ENCODE measurements around the gene ATP5MC2. TPM values are rescaled to one million over a fixed set of nuclear protein-coding genes. Genes with fewer than 3 reads are reported as not detected.

Gene ATP5MC2
- total RNA-seq, 2 experiments from 2014 or later, result 443 to 466 TPM

DNA sequence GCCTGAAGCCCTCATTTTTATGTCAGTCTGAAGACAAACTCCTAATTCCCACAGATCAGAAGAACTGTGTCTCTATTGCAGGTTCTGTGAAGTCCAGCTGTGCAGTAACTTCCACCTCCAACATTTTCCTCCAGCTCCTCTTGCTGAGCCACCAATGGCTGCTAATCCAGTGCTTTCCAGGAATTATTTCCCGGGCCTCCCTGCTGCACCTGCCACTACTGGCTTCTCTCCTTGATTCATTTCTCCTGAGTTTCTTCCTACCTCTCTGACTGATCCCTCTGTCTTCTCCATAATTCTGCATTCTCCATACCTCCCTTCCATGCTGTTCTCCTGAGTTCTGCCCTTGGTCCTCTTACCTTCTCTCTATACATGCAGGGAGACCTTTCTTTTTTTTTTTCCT is 30.2 kb upstream of the ATP5MC2 start:
- DNase-seq, result no peak
- Mint-ChIP-seq H3K27ac (no peak overlapping the region), H3K4me1 (ENCODE audit: low read depth) (peaks cover 2% of the 10 kb centered on the region), H3K36me3 (ENCODE audit: low read depth) (no peaks in the 10 kb centered on the region), H3K4me3 (no peak overlapping the region), H3K9me3 (no peaks in the 10 kb centered on the region), H3K27me3 (ENCODE audit: low read depth) (peaks cover 42% of the 10 kb centered on the region)
- CTCF ChIA-PET, result interaction anchor here (0.6 to 9.4 kb wide), 2 partner anchors 38 to 302 kb away, joined by 6 to 236 read pairs; no protein-coding TSS in a partner anchor
- intact Hi-C loops (cut with micrococcal nuclease), result no loop called here

DNA sequence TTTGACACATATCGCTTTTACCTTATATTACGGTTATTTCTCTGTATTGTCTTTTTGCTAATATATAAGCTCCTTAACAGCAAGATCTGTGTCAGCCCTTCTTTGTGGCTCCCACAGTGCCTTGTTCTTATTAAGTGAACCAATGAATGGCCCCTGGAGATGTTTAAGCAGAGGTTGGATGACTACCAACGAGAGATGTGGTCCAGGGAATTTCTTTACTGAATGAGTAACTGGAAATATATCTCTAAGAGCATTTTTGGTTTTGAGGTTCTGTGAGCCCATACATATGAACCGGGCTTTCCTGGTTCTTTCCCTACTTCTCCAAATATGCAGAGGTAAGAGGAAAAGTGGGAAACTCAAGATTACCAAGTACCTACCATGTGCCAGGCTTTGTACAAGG is 27.9 kb upstream of the ATP5MC2 start:
- Mint-ChIP-seq H3K4me3 (no peak overlapping the region), H3K36me3 (ENCODE audit: low read depth) (no peaks in the 10 kb centered on the region), H3K27ac (no peak overlapping the region), H3K9me3 (no peaks in the 10 kb centered on the region), H3K27me3 (ENCODE audit: low read depth) (peaks cover 61% of the 10 kb centered on the region), H3K4me1 (ENCODE audit: low read depth) (peaks cover 2% of the 10 kb centered on the region)
- CTCF ChIA-PET, result interaction anchor here (0.6 to 9.4 kb wide), 5 partner anchors 24 to 434 kb away, joined by 3 to 236 read pairs (median 9); no protein-coding TSS in a partner anchor
- no peak for DNase-seq
- intact Hi-C loops (cut with micrococcal nuclease), result no loop called here

DNA sequence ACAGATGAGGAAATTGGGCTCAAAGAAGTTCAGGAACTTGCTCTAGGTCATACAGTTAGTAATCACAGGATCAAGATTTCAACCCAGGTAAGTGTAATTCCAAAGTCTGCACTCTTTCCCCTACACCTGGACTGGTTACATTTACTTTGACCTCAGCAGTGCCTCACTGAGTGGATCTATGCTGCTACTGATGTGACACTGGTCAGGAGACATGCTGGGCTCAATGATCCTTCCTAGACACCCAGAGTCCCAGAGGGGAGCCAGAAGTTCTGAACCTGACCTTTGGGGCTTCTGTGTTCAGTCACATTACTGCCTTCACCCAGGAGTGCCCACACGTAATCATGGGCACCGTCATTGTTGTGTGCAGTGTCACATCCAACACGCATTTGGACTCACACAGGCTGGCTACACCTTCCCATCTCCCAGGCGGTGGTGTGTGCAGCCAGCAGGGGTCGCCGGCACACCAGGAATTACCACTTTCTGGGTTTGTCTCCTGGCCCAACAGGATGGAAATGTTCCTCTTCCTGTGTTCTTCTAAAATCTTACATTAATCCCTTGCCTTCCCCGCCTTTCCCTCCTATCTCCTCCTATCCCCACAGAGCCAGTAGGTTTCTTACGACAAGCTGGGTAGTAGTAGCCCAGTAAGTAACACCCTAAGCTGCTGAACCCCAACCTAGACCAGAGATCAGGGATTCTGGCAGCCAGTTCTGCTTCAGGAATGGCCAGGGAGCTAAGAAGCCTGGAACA is 25.8 kb upstream of the ATP5MC2 start:
- Mint-ChIP-seq H3K27me3 (ENCODE audit: low read depth) (peaks cover 74% of the 10 kb centered on the region), H3K9me3 (no peaks in the 10 kb centered on the region), H3K27ac (no peak overlapping the region), H3K36me3 (ENCODE audit: low read depth) (no peaks in the 10 kb centered on the region), H3K4me1 (ENCODE audit: low read depth) (peaks cover 7% of the 10 kb centered on the region), H3K4me3 (no peak overlapping the region)
- CTCF ChIA-PET, result interaction anchor here (0.6 to 9.4 kb wide), 23 partner anchors 9 to 184 kb away, joined by 3 to 236 read pairs (median 5); no protein-coding TSS in a partner anchor
- intact Hi-C loops (cut with micrococcal nuclease), result loop anchor here (1.0 kb wide), 1 partner anchor 42 kb away; no protein-coding TSS in a partner anchor
- peak; percentile 86 for DNase-seq

DNA sequence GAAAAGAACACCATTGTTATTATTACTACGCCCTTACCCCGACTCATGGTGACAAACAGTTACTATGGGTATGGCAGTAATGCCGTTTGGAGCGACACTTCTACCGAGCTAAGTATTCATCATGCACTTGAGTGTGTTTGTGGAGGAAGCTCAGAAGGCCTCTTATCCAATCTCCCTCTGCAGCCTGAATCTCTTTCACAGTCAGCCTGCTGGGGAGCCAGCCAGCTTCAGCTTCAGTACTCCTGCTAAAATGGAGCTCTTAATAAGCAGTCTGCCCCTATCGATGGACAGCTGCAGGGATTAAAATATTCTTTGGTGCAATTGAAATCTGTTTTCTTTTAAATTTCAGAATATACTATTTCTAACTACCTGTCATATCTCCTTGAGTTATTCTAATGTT is 24.7 kb upstream of the ATP5MC2 start:
- CTCF ChIA-PET, result interaction anchor here (0.8 to 4.4 kb wide), 6 partner anchors 13 to 57 kb away, joined by 3 to 141 read pairs (median 4); no protein-coding TSS in a partner anchor
- Mint-ChIP-seq H3K4me1 (ENCODE audit: low read depth) (peaks cover 17% of the 10 kb centered on the region), H3K27ac (no peak overlapping the region), H3K9me3 (no peaks in the 10 kb centered on the region), H3K4me3 (no peak overlapping the region), H3K36me3 (ENCODE audit: low read depth) (no peaks in the 10 kb centered on the region), H3K27me3 (ENCODE audit: low read depth) (peaks cover 77% of the 10 kb centered on the region)
- no peak for DNase-seq
- intact Hi-C loops (cut with micrococcal nuclease), result no loop called here

DNA sequence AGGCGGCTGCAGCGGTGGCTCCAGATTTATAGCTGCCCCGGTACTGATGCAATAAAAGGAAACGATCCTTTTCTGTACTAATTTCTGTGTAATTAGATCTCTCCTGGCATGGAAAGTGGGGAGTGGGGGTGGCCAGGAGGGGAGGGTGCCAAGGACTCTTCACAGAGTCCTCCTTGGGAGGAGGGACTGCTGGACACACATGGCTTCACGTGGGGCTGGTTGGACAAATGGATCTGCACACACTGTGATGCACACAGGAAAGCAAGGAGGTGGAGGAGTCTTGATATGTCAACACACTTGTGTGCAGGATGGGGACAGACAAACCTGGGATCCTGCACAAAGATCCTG is 23.8 kb upstream of the ATP5MC2 start:
- peaks cover 81% of the 10 kb centered on the region for H3K27me3 Mint-ChIP-seq (ENCODE audit: low read depth)
- H3K4me1 Mint-ChIP-seq (ENCODE audit: low read depth), result peaks cover 24% of the 10 kb centered on the region
- no peak overlapping the region for H3K27ac Mint-ChIP-seq
- CTCF ChIA-PET, result interaction anchor here (0.9 to 4.4 kb wide), 7 partner anchors 9 to 156 kb away, joined by 3 to 141 read pairs (median 5); no protein-coding TSS in a partner anchor
- H3K9me3 Mint-ChIP-seq, result no peaks in the 10 kb centered on the region
- H3K36me3 Mint-ChIP-seq (ENCODE audit: low read depth), result no peaks in the 10 kb centered on the region
- DNase-seq, result no peak
- intact Hi-C loops (cut with micrococcal nuclease), result loop anchor here (10.0 kb wide), 1 partner anchor 245 kb away; no protein-coding TSS in a partner anchor
- H3K4me3 Mint-ChIP-seq, result no peak overlapping the region

DNA sequence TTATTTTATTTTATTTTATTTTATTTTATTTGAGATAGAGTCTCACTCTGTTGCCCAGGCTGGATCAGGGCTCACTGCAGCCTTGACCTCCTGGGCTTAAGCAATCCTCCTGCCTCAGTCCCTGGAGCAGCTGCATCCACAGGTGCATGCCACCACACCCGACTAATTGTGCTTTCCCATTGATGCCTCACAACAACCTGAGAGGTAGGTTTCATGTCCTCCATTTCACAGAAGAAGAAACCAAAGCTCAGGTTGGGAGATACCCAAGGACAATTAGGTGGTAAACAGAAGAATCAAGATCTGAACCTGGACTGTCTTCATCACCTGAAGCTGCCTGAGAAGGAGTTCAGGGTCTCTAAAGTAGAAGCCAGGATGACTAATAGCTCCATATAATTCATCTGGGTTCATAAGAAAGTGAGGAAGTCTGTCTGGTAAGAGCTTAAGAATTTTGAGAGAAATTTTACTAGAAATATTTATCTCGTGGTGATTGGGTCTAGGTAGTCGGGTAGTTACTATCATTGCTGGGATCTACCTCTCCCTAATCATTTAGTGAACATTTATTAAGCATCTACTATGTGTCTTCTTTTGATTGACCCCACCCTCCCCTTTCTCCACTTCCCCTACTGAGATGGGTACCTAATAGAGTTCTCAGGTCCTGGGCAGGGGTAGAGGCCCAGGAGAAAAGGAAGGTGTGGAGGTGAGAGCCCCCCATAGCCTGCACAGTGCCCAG is 23.2 kb upstream of the ATP5MC2 start:
- no peak for DNase-seq
- Mint-ChIP-seq H3K4me1 (ENCODE audit: low read depth) (peaks cover 29% of the 10 kb centered on the region), H3K27ac (no peak overlapping the region), H3K36me3 (ENCODE audit: low read depth) (no peaks in the 10 kb centered on the region), H3K9me3 (no peaks in the 10 kb centered on the region), H3K27me3 (ENCODE audit: low read depth) (peaks cover 83% of the 10 kb centered on the region), H3K4me3 (no peak overlapping the region)
- CTCF ChIA-PET, result interaction anchor here (0.5 to 4.4 kb wide), 8 partner anchors 8 to 156 kb away, joined by 3 to 141 read pairs (median 4); no protein-coding TSS in a partner anchor
- intact Hi-C loops (cut with micrococcal nuclease), result loop anchor here (10.0 kb wide), 1 partner anchor 246 kb away; no protein-coding TSS in a partner anchor

DNA sequence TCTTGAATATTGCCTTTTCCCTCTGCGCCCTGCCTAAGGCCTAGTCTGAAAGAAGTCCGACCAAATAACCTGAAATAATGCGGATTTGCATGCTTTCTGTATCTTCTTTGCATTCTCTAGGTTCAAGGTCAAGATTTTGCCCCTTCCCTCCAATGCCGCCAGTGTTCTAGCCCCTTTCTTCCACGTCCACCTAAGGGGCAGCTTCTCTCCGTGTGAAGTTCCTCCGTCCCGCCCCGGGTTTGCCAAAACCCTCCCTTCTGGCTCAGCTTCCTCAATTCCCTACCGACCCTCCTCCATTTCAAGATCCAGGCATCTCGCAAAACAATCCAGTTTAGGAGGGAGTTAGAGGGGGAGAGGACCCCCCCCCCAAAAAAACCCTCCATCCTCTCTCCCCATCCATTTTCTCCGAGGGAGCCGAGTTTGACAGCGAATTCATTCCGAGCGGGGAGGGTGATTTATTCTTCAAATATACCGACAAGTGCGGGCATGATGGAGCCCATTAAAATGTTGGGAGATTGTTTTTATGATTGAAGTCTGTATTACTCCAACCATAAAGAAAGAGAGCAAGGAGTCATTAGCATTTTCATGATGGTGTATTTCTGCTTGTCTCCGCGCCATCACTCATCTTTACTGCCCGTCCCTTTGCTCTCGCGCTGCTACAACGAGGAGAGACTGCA is 20.9 kb upstream of the ATP5MC2 start:
- CTCF ChIA-PET, result interaction anchor here (0.6 to 4.4 kb wide), 3 partner anchors 19 to 50 kb away, joined by 3 to 141 read pairs (median 4); no protein-coding TSS in a partner anchor
- Mint-ChIP-seq H3K4me1 (ENCODE audit: low read depth) (peaks cover 26% of the 10 kb centered on the region), H3K27me3 (ENCODE audit: low read depth) (peaks cover 77% of the 10 kb centered on the region), H3K27ac (no peak overlapping the region), H3K9me3 (no peaks in the 10 kb centered on the region), H3K4me3 (peak overlapping the region; percentile 16), H3K36me3 (ENCODE audit: low read depth) (no peaks in the 10 kb centered on the region)
- intact Hi-C loops (cut with micrococcal nuclease), result loop anchor here (10.0 kb wide), 1 partner anchor 248 kb away; no protein-coding TSS in a partner anchor
- no peak for DNase-seq

DNA sequence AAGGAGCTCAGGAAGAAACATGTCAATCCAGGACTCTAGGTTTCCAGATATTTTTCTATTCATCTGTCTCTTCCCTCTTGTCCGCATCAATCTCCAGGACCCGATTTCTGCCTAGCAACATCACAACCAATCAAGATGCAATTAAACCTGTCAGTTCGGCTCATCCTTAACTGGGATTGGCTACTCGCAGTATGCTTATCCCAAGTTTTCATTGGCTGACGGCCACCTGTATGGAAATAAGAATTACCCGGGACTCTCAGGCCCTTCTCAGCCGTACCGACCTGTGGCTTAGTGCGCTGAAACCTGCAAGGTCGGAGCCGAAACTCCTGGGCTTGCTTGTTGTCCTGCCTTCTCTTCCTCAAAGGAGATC is 20.4 kb upstream of the ATP5MC2 start:
- no peaks in the 10 kb centered on the region for H3K36me3 Mint-ChIP-seq (ENCODE audit: low read depth)
- peak; percentile 12 for DNase-seq
- peaks cover 72% of the 10 kb centered on the region for H3K27me3 Mint-ChIP-seq (ENCODE audit: low read depth)
- no peak overlapping the region for H3K4me3 Mint-ChIP-seq
- intact Hi-C loops (cut with micrococcal nuclease), result loop anchor here (10.0 kb wide), 1 partner anchor 249 kb away; no protein-coding TSS in a partner anchor
- H3K9me3 Mint-ChIP-seq, result peaks cover 3% of the 10 kb centered on the region
- H3K27ac Mint-ChIP-seq, result no peak overlapping the region
- H3K4me1 Mint-ChIP-seq (ENCODE audit: low read depth), result peaks cover 26% of the 10 kb centered on the region
- CTCF ChIA-PET, result interaction anchor here (0.6 to 2.3 kb wide), 2 partner anchors 51 to 61 kb away, joined by 4 to 9 read pairs; no protein-coding TSS in a partner anchor

DNA sequence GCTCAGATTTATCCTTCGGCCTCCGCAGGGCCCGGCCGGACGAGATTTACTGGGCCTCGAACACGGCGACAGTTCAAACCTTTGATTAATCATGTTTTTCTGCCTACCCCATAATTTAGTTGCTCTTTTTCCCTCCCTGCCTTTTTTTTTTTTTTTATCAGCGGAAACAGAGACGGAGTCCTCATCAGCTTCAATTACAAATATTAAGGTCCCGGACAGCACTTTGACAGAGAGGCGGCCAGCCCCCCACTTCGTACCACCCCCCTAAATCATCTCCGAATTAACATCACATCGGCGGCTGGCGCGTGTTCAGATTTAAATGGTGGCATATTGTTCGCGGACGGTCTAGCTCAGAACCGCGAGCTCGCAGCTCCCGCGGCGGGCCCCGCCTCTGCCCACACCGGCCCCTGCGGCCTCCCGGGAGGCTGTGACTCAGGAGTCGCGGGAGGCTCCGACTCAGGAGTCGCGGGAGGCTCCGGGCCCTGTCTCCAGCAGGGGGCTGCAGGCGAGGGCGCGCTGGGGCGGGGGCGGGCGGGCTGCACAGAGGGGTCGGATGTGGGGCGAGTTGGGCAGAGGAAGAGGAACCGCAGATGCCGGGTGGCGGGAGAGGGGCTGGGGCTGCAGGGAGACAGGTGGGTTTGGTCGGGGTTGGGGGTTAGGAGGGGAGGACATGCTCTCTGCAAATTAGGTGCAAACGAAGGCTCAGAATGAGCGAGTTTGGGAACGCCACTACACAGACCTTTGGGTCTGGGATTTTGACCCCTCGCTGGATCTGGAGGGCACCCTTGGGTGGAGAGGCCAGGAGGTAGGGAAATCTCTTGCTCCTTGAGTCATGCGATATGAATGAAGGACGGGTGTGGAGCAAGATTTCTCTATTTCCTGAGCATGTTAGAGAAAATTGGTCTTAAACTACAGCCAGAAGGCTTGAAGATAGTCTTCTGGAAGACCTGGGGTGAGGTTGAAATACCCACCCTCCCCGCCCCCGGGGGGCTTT is 19.6 kb upstream of the ATP5MC2 start:
- CTCF ChIA-PET, result interaction anchor here (0.6 to 3.8 kb wide), 6 partner anchors 10 to 280 kb away, joined by 3 to 21 read pairs (median 6); no protein-coding TSS in a partner anchor
- H3K27ac Mint-ChIP-seq, result no peak overlapping the region
- intact Hi-C loops (cut with micrococcal nuclease), result loop anchor here (10.0 kb wide), 1 partner anchor 249 kb away; no protein-coding TSS in a partner anchor

DNA sequence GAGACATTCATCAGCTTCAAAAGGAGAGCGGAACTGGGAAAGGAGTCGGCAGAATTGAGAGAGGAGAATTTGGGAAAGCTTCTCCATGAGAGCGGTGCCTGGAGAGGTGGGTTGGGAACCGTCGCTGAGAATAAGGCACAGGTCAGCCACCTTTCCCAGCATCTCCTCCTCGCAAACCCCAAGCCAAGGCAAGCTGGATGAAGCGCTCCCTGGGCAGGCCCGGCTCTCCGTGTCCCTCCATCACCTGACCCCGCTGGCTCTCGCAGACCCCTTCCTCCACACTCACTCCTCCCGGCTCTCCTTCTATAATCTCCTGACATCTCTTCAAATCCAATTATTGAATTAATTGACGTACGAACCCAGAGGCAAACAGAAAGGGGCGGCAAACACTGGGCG is 18.9 kb upstream of the ATP5MC2 start:
- H3K4me1 Mint-ChIP-seq (ENCODE audit: low read depth), result peaks cover 26% of the 10 kb centered on the region
- H3K9me3 Mint-ChIP-seq, result peaks cover 3% of the 10 kb centered on the region
- peaks cover 60% of the 10 kb centered on the region for H3K27me3 Mint-ChIP-seq (ENCODE audit: low read depth)
- DNase-seq, result no peak
- intact Hi-C loops (cut with micrococcal nuclease), result loop anchor here (10.0 kb wide), 1 partner anchor 250 kb away; no protein-coding TSS in a partner anchor
- H3K4me3 Mint-ChIP-seq, result peak overlapping the region; percentile 55
- H3K36me3 Mint-ChIP-seq (ENCODE audit: low read depth), result no peaks in the 10 kb centered on the region
- CTCF ChIA-PET, result interaction anchor here (0.6 to 3.8 kb wide), 6 partner anchors 10 to 281 kb away, joined by 3 to 21 read pairs (median 6); no protein-coding TSS in a partner anchor
- no peak overlapping the region for H3K27ac Mint-ChIP-seq

More for the DNA sequence above, 19.6 kb upstream of the ATP5MC2 start:
- Mint-ChIP-seq H3K36me3 (ENCODE audit: low read depth) (no peaks in the 10 kb centered on the region), H3K27me3 (ENCODE audit: low read depth) (peaks cover 66% of the 10 kb centered on the region), H3K9me3 (peaks cover 3% of the 10 kb centered on the region), H3K4me3 (peak overlapping the region; percentile 55), H3K4me1 (ENCODE audit: low read depth) (peaks cover 26% of the 10 kb centered on the region)
- peak; percentile 60 for DNase-seq

DNA sequence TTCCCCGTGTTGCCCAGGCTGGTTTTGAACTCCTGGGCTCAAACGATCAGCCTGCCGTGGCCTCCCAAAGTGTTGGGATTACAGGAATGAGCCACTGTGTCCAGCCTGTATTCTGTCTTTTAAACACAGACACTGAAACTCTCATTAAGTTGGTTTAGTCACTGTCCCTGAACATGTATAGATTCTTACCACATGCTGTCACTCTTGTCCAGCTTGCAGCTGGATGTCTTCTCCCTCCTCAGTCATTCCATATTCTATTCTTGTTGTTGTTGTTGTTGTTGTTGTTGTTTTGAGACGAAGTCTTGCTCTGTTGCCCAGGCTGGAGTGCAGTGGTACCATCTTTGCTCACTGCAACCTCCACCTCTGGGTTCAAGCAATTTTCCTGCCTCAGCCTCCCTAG is 12.3 kb upstream of the ATP5MC2 start:
- intact Hi-C loops (cut with micrococcal nuclease), result no loop called here
- Mint-ChIP-seq H3K4me1 (ENCODE audit: low read depth) (no peaks in the 10 kb centered on the region), H3K4me3 (no peak overlapping the region), H3K27me3 (ENCODE audit: low read depth) (peaks cover 3% of the 10 kb centered on the region), H3K36me3 (ENCODE audit: low read depth) (no peaks in the 10 kb centered on the region), H3K9me3 (peaks cover 3% of the 10 kb centered on the region), H3K27ac (no peak overlapping the region)
- CTCF ChIA-PET, result interaction anchor here (0.6 to 2.7 kb wide), 4 partner anchors 11 to 1771 kb away, joined by 3 to 12 read pairs (median 5); no protein-coding TSS in a partner anchor
- DNase-seq, result no peak

Data from activated naive CD4-positive, alpha-beta T cell treated with anti-CD3 and anti-CD28 coated beads for 36 hours (primary cell).